ENCODE data around the gene TUT7. TPM values are rescaled to one million over a fixed set of nuclear protein-coding genes. Genes with fewer than 3 reads are reported as not detected.

Gene TUT7
- total RNA-seq, 2 experiments from 2014 or later: 32.0 to 33.6 TPM

- Mint-ChIP-seq H3K27me3 (no peaks in the 10 kb centered on the region), H3K9me3 (no peaks in the 10 kb centered on the region), H3K27ac (no peak overlapping the region), H3K36me3 (ENCODE audit: low read depth) (no peaks in the 10 kb centered on the region), H3K4me3 (no peak overlapping the region), H3K4me1 (ENCODE audit: low read depth) (peaks cover 5% of the 10 kb centered on the region)
- ChIA-PET POLR2A (interaction anchor here (0.5 kb wide), 1 partner anchor 20 kb away, joined by 3 read pairs; no protein-coding TSS in a partner anchor), CTCF (no interaction called here)
- DNase-seq (no peak), ATAC-seq (no peak)
- intact Hi-C loops (cut with micrococcal nuclease): no loop called here
- TF ChIP-seq, protein P1, sequence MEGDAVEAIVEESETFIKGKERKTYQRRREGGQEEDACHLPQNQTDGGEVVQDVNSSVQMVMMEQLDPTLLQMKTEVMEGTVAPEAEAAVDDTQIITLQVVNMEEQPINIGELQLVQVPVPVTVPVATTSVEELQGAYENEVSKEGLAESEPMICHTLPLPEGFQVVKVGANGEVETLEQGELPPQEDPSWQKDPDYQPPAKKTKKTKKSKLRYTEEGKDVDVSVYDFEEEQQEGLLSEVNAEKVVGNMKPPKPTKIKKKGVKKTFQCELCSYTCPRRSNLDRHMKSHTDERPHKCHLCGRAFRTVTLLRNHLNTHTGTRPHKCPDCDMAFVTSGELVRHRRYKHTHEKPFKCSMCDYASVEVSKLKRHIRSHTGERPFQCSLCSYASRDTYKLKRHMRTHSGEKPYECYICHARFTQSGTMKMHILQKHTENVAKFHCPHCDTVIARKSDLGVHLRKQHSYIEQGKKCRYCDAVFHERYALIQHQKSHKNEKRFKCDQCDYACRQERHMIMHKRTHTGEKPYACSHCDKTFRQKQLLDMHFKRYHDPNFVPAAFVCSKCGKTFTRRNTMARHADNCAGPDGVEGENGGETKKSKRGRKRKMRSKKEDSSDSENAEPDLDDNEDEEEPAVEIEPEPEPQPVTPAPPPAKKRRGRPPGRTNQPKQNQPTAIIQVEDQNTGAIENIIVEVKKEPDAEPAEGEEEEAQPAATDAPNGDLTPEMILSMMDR (IDR thresholded peaks at IDR 0.05): no peak
These were observed 113.0 kb downstream of the TUT7 start for GRCh38 chr9:86241216-86241615.

DNA sequence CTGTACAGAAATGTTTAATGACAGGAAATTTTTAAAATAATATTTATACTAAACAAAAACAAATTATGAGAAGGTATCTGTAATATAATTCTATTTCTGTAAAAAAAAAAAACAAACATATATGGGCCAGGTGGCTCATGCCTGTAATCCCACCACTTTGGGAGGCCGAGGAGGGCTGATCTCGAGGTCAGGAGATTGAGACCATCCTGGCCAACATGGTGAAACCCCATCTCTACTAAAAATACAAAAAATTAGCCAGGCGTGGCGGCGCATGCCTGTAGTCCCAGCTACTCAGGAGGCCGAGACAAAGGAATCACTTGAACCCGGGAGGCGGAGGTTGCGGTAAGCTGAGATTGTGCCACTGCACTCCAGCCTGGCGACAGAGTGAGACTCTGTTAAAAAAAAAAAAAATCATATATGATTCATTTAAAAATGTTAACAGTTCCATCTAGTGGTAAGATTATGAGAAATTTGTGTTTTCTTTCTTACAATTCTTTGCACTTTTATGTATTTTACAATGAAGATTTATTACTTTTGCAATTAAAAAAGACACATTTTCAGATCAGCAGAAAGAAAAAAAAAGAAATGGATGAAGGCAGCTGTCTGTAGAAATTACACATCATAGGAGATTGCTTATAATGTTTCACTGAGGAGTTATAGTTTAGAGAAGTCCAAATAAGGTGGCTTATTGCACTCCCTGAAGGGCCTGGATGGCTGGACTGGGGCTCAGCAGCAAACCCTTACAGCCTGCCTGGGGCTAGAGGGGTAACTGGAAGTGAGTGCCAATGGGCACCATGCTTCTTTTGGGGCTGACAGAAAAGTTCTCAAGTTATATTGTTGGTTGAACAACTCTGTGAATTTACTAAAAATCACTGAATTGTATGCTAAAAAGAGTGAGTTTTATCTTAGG is 115.1 kb downstream of the TUT7 start:
- ChIA-PET CTCF (interaction anchor here (0.9 to 1.2 kb wide), 3 partner anchors 37 to 420 kb away, joined by 3 to 5 read pairs (median 3); no protein-coding TSS in a partner anchor), POLR2A (no interaction called here)
- intact Hi-C loops (cut with micrococcal nuclease): no loop called here
- no peaks in the 10 kb centered on the region for H3K9me3 Mint-ChIP-seq
- H3K4me1 Mint-ChIP-seq (ENCODE audit: low read depth): peaks cover 5% of the 10 kb centered on the region
- DNase-seq (no peak), ATAC-seq (no peak)
- TF ChIP-seq, protein P1 (IDR thresholded peaks at IDR 0.05): no peak
- no peak overlapping the region for H3K27ac Mint-ChIP-seq
- H3K27me3 Mint-ChIP-seq: no peaks in the 10 kb centered on the region
- H3K4me3 Mint-ChIP-seq: no peak overlapping the region
- no peaks in the 10 kb centered on the region for H3K36me3 Mint-ChIP-seq (ENCODE audit: low read depth)

Other genes with a start within 250 kb of the TUT7 start
- under 1 TPM; 0.16 to 0.40 TPM for gene C9orf153, start 94.8 kb downstream of the TUT7 start, total RNA-seq
- gene ISCA1, start 71.9 kb downstream of the TUT7 start, total RNA-seq: 10 to 100 TPM; 33.3 to 35.0 TPM